Testis (tissue), 2 donors: Measurements from ENCODE around the gene P2RX1.

ENCODE experiments used
- POLR2A ChIP-seq: fragments of 450-650 bp; IDR thresholded peaks from one replicate; pipeline ENCODE4 v1.6.1; 2017; ENCODE audit warnings: antibody characterized with exemption, mild to moderate bottlenecking, moderate library complexity
- TF ChIP-seq, protein P1 (sequence below), 3 experiments: fragments of 450-650 bp in 2 of 3; fragments of 200-600 bp in 1 of 3; sonication (generic) in 1 of 3; IDR thresholded peaks; one replicate each; pipeline ENCODE4 v1.5.1; 2016 to 2019; ENCODE audit warnings: antibody characterized with exemption in 3 of 3, mild to moderate bottlenecking in 2 of 3, moderate library complexity in 1 of 3

DNA sequence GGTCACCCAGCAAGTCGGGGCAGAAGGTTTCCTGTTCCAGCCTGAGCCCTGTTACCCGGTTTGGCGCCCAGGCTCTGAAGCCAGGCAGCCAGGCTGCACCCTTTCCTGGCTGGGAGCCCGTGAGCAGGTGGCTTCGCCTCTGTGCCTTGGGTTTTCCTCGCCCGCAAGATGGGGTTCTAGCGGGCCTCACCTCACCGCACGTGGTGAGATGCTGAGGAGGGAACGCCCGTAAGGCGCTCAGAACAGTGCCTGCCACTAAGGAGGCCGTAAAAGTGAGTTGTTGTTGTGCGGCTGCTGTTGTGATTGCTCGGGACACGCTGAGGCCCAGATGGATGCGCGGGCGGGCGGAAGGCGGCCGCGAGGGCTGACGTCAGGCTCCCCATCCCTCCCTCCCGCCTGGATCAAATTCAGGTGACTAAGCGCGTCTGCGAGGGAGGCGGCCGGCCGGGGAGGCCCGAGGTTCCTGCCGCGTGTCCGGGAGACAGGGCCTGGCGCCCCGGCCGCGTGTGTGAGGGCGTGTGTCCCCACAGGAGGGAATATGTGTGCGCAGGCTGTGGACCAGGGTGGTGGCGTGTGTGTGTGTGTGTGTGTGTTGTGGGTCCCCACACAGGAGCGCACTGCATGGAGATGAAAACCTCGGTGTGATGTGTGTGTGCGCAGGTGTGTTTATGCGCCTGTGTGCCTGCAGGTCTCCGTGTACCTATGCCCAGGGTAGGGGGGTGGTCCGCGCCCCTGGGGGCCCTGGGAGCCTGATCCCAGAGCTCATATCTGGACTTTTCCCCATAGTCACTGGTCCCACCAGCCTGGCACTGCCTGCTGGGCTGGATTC is 27.7 kb downstream of the P2RX1 start:
- TF ChIP-seq, protein P1, sequence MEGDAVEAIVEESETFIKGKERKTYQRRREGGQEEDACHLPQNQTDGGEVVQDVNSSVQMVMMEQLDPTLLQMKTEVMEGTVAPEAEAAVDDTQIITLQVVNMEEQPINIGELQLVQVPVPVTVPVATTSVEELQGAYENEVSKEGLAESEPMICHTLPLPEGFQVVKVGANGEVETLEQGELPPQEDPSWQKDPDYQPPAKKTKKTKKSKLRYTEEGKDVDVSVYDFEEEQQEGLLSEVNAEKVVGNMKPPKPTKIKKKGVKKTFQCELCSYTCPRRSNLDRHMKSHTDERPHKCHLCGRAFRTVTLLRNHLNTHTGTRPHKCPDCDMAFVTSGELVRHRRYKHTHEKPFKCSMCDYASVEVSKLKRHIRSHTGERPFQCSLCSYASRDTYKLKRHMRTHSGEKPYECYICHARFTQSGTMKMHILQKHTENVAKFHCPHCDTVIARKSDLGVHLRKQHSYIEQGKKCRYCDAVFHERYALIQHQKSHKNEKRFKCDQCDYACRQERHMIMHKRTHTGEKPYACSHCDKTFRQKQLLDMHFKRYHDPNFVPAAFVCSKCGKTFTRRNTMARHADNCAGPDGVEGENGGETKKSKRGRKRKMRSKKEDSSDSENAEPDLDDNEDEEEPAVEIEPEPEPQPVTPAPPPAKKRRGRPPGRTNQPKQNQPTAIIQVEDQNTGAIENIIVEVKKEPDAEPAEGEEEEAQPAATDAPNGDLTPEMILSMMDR (IDR thresholded peaks at IDR 0.05), result no peak
- no peak for TF ChIP-seq POLR2A
